ENCODE measurements around the gene PRADC1. TPM values are rescaled to one million over a fixed set of nuclear protein-coding genes. Genes with fewer than 3 reads are reported as not detected.

PRADC1 gene
- total and polyA plus RNA-seq, 10 donors, result 10.4 to 29.5 (median 21.9) TPM

DNA sequence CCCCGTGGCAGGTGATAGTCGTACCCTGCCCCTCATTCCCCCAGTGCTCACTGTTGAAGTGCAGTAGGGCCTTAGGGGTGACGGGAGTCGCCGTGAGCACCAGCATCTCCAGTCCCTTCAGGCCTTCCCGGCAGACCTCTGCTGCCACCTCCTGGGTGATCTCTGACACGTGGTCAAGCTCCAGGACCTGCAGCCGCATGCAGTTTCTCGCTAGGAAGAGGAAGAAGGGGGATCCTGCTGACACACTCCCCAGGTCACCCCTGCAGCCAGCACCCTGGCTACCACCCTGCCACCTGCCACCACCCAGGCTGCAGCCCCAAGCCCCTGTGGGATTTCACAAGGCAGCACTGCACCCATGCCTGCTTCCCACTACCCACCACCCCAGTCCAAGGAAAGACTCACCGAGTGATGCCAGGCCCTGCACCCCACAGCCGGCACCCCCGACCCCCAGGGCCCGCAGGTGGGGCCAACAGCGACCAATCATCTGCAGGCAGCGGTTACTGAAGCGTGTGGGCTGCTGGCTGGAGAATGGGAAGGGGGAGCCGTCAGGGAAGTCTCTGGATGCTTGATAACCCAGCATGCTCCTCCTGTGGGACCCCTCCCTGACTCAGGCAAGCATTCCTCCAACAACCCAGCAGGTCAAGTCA, 27.4 kb upstream of the PRADC1 start:
- WGBS, 5 donors, result 64 to 74% (median 66%) methylated on average over 14 to 17 of the region's 17 CpGs

DNA sequence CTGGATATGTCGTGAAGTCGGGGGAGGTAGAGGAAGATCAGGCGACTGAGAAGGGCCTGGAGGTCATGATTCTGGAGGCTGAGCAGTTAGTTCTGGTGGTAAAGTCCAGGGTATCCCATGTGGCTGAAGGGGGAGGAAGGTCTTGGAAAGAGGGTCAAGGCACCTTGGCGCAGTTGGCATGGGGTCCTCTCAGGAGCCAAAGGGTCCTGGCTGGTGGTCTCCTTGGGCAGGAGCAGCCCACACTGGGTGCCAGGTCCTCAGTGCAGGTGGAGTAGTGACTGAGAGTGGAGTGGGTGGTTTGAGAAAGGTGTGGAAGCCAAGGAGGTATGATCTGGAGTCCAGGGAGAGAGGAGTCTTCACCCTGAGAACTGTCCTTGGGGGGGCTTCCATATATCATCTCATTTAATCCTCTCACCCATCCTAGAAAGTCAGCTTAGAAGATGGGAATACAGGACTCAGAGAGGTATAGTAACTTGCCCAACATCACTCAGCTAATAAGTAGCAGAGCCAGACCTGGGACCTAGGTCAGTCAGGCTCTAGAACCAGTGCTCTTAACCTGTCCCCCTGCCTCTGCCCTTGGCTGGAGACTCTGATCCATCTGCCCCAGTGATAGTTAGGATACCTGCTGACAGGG, 26.8 kb upstream of the PRADC1 start:
- no peak overlapping the region for H3K4me3 ChIP-seq
- DNase-seq, result no peak
- peaks cover 0 to 67% (median 16%) of the 10 kb centered on the region in 6 donors for H3K36me3 ChIP-seq
- no peaks in the 10 kb centered on the region for H3K9me3 ChIP-seq
- no peak for TF ChIP-seq POLR2AphosphoS5 (IDR thresholded peaks at IDR 0.05)
- TF ChIP-seq POLR2A (IDR thresholded peaks at IDR 0.05), result no peak
- TF ChIP-seq, protein P1, sequence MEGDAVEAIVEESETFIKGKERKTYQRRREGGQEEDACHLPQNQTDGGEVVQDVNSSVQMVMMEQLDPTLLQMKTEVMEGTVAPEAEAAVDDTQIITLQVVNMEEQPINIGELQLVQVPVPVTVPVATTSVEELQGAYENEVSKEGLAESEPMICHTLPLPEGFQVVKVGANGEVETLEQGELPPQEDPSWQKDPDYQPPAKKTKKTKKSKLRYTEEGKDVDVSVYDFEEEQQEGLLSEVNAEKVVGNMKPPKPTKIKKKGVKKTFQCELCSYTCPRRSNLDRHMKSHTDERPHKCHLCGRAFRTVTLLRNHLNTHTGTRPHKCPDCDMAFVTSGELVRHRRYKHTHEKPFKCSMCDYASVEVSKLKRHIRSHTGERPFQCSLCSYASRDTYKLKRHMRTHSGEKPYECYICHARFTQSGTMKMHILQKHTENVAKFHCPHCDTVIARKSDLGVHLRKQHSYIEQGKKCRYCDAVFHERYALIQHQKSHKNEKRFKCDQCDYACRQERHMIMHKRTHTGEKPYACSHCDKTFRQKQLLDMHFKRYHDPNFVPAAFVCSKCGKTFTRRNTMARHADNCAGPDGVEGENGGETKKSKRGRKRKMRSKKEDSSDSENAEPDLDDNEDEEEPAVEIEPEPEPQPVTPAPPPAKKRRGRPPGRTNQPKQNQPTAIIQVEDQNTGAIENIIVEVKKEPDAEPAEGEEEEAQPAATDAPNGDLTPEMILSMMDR (IDR thresholded peaks at IDR 0.05 in 8 of 11, conservative IDR thresholded peaks at IDR 0.05 in 3 of 11), result no peak
- WGBS, 5 donors, result 74 to 91% (median 77%) methylated on average over 4 of the region's 4 CpGs
- peaks cover 0 to 6% (median 0%) of the 10 kb centered on the region in 6 donors for H3K4me1 ChIP-seq
- intact Hi-C loops (cut with DNase I; ENCODE audit: low total_unique reads), result no loop called here
- H3K27ac ChIP-seq, result no peak overlapping the region
- H3K27me3 ChIP-seq (replicated peaks in 1 of 7), result no peaks in the 10 kb centered on the region

More for the DNA sequence above, 27.4 kb upstream of the PRADC1 start:
- peaks cover 0 to 6% (median 0%) of the 10 kb centered on the region in 6 donors for H3K4me1 ChIP-seq
- no peak for DNase-seq
- peaks cover 0 to 67% (median 9%) of the 10 kb centered on the region in 6 donors for H3K36me3 ChIP-seq
- H3K4me3 ChIP-seq, result no peak overlapping the region
- H3K27ac ChIP-seq, result no peak overlapping the region
- H3K9me3 ChIP-seq, result no peaks in the 10 kb centered on the region
- no peaks in the 10 kb centered on the region for H3K27me3 ChIP-seq (replicated peaks in 1 of 7)
- intact Hi-C loops (cut with DNase I; ENCODE audit: low total_unique reads), result no loop called here
- TF ChIP-seq, protein P1 (IDR thresholded peaks at IDR 0.05 in 8 of 11, conservative IDR thresholded peaks at IDR 0.05 in 3 of 11), result peak in 2 of 11 experiments; percentile 8 to 20
- TF ChIP-seq POLR2AphosphoS5 (IDR thresholded peaks at IDR 0.05) (no peak), POLR2A (IDR thresholded peaks at IDR 0.05) (no peak)

DNA sequence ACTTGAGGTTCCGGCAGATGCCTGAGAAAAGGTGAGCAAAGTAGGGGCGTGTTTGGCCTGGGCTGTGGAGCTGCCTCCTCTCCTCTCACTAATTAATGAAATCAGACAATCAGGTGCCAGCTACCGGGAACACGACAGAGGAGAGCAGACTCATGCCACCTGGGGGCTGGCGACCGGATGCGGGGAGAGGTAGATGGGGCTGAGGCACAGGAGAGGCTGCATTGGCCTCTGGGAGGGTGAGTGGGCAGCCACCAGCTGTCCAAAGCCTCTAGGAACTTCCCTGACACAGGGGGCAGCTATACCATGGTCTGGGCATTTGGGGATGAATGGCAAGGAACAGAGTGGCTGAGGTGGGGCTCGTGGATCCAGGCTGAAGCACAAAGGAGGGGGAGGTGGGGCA, 26.2 kb upstream of the PRADC1 start:
- 91 to 95% (median 93%) methylated on average over 8 of the region's 8 CpGs for WGBS, 5 donors
- H3K27ac ChIP-seq, result no peak overlapping the region

GRCh38 chr2:73258913-73259215, 25.8 kb upstream of the PRADC1 start:
- Histone ChIP-seq H3K4me1 (peaks cover 0 to 6% (median 0%) of the 10 kb centered on the region in 6 donors), H3K4me3 (no peak overlapping the region), H3K36me3 (peaks cover 0 to 67% (median 23%) of the 10 kb centered on the region in 6 donors), H3K27me3 (replicated peaks in 1 of 7) (no peaks in the 10 kb centered on the region), H3K9me3 (no peaks in the 10 kb centered on the region), H3K27ac (no peak overlapping the region)
- DNase-seq, result no peak
- intact Hi-C loops (cut with DNase I; ENCODE audit: low total_unique reads), result no loop called here
- TF ChIP-seq POLR2AphosphoS5 (IDR thresholded peaks at IDR 0.05) (no peak), POLR2A (IDR thresholded peaks at IDR 0.05) (no peak)
- TF ChIP-seq, protein P1 (IDR thresholded peaks at IDR 0.05 in 8 of 11, conservative IDR thresholded peaks at IDR 0.05 in 3 of 11), result no peak
- WGBS, 5 donors, result 92 to 98% (median 95%) methylated on average over 6 to 9 of the region's 9 CpGs; no CpG with 5 or more reads in 1 of the 5 donors

More for the DNA sequence above, 26.2 kb upstream of the PRADC1 start:
- TF ChIP-seq POLR2AphosphoS5 (IDR thresholded peaks at IDR 0.05), result no peak
- TF ChIP-seq, protein P1 (IDR thresholded peaks at IDR 0.05 in 8 of 11, conservative IDR thresholded peaks at IDR 0.05 in 3 of 11), result no peak
- TF ChIP-seq POLR2A (IDR thresholded peaks at IDR 0.05), result no peak
- Histone ChIP-seq H3K4me3 (no peak overlapping the region), H3K4me1 (peaks cover 0 to 6% (median 0%) of the 10 kb centered on the region in 6 donors), H3K9me3 (no peaks in the 10 kb centered on the region), H3K36me3 (peaks cover 0 to 67% (median 19%) of the 10 kb centered on the region in 6 donors), H3K27me3 (replicated peaks in 1 of 7) (no peaks in the 10 kb centered on the region)
- DNase-seq, result no peak
- intact Hi-C loops (cut with DNase I; ENCODE audit: low total_unique reads), result no loop called here

All from spleen (tissue), 11 donors.